ENCODE results near the gene CDON. TPM values are rescaled to one million over a fixed set of nuclear protein-coding genes. Genes with fewer than 3 reads are reported as not detected.
"Not testable (repeated sequence)": the region's sequence is repeated elsewhere in the genome, so short reads cannot be mapped to it uniquely, and the experiment has no call there.

Gene CDON
- total RNA-seq, 2 experiments from 2014 or later = 1.7 to 1.8 TPM

GRCh38 chr11:125918140-125918840 lies 144.4 kb downstream of the CDON start:
- no peaks in the 10 kb centered on the region for H3K9me3 Mint-ChIP-seq
- H3K27me3 Mint-ChIP-seq = peaks cover 34% of the 10 kb centered on the region
- H3K4me1 Mint-ChIP-seq = no peaks in the 10 kb centered on the region
- H3K4me3 Mint-ChIP-seq = no peak overlapping the region
- H3K27ac Mint-ChIP-seq = no peak overlapping the region
- ChIA-PET POLR2A (no interaction called here), CTCF (interaction anchor here (2.6 kb wide), 1 partner anchor 275 kb away, joined by 8 read pairs; no protein-coding TSS in a partner anchor)
- DNase-seq = no peak
- no peaks in the 10 kb centered on the region for H3K36me3 Mint-ChIP-seq (ENCODE audit: low read depth)

GRCh38 chr11:125916683-125917347 lies 145.9 kb downstream of the CDON start:
- H3K9me3 Mint-ChIP-seq = no peaks in the 10 kb centered on the region
- no peak overlapping the region for H3K4me3 Mint-ChIP-seq
- ChIA-PET CTCF (interaction anchor here (2.6 kb wide), 1 partner anchor 277 kb away, joined by 8 read pairs; no protein-coding TSS in a partner anchor), POLR2A (no interaction called here)
- no peaks in the 10 kb centered on the region for H3K4me1 Mint-ChIP-seq
- H3K27ac Mint-ChIP-seq = no peak overlapping the region
- peaks cover 41% of the 10 kb centered on the region for H3K27me3 Mint-ChIP-seq
- no peak for DNase-seq
- H3K36me3 Mint-ChIP-seq (ENCODE audit: low read depth) = no peaks in the 10 kb centered on the region

- H3K4me1 Mint-ChIP-seq; H3K4me3 Mint-ChIP-seq; H3K27ac Mint-ChIP-seq; POLR2A ChIA-PET; CTCF ChIA-PET; H3K9me3 Mint-ChIP-seq; H3K36me3 Mint-ChIP-seq (ENCODE audit: low read depth); DNase-seq: not testable (repeated sequence)
- H3K27me3 Mint-ChIP-seq = peaks cover 48% of the 10 kb centered on the region
Observed at GRCh38 chr11:125914601-125915000, 148.1 kb downstream of the CDON start.

GRCh38 chr11:125910226-125910849 lies 152.3 kb downstream of the CDON start:
- H3K9me3 Mint-ChIP-seq = no peaks in the 10 kb centered on the region
- peaks cover 46% of the 10 kb centered on the region for H3K27me3 Mint-ChIP-seq
- ChIA-PET POLR2A (no interaction called here), CTCF (interaction anchor here (1.0 kb wide), 1 partner anchor 14 kb away, joined by 3 read pairs; no protein-coding TSS in a partner anchor)
- DNase-seq = no peak
- H3K4me3 Mint-ChIP-seq = no peak overlapping the region
- H3K27ac Mint-ChIP-seq = no peak overlapping the region
- H3K36me3 Mint-ChIP-seq (ENCODE audit: low read depth) = no peaks in the 10 kb centered on the region
- no peaks in the 10 kb centered on the region for H3K4me1 Mint-ChIP-seq

Other genes with a start within 250 kb of the CDON start
- not detected for gene PATE4, start 229.6 kb downstream of the CDON start, total RNA-seq
- gene HYLS1, start 175.2 kb downstream of the CDON start, total RNA-seq = 10 to 100 TPM; 14.0 to 15.5 TPM
- 10 to 100 TPM in 1 of 2 experiments, 1 to 10 TPM in 1; 7.8 to 11.5 TPM for gene PUS3, start 159.7 kb downstream of the CDON start, total RNA-seq
- gene DDX25, start 158.4 kb downstream of the CDON start, total RNA-seq = not detected
- gene VSIG10L2, start 116.8 kb downstream of the CDON start, total RNA-seq = not detected
- 10 to 100 TPM; 26.5 to 26.8 TPM for gene RPUSD4, start 148.8 kb upstream of the CDON start, total RNA-seq
- gene FAM118B, start 148.9 kb upstream of the CDON start, total RNA-seq = 1 to 10 TPM; 9.0 to 9.9 TPM
- gene SRPRA, start 206.0 kb upstream of the CDON start, total RNA-seq = 100 to 1,000 TPM; 121 to 125 TPM
- gene FOXRED1, start 206.3 kb upstream of the CDON start, total RNA-seq = 10 to 100 TPM; 34.4 to 36.4 TPM
- 10 to 100 TPM; 14.2 to 17.0 TPM for gene TIRAP, start 220.2 kb upstream of the CDON start, total RNA-seq
- gene DCPS, start 241.2 kb upstream of the CDON start, total RNA-seq = 10 to 100 TPM; 34.5 to 35.8 TPM

Data from activated CD4-positive, alpha-beta memory T cell treated with anti-CD3 and anti-CD28 coated beads, Interleukin-2, amount 10 ng/mL, durations not matched to agents 7 days and 5 days (primary cell).